ENCODE results near the gene LEKR1.

The LEKR1 gene

DNA sequence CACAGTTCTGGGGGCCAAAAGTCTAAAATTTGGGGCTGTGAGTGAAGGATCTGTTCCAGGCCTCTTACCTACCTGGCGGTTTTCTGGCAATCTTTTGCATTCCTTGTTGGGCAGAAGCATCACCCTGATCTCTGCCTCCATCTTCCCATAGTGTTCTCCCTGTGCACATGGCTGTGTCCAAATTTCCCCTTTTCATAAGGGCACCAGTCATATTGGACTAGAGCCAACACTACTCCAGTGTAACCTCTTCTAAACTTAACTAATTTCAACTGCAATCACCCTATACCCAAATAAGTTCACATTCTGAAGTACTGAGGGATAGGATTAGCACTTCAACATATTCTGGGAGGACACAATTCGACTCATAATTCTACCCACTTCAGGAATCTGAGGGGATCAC lies 248.8 kb downstream of the LEKR1 start:
- no peaks in the 10 kb centered on the region for H3F3A ChIP-seq (ENCODE audit: insufficient read depth, low read length)
- H3K4me3 ChIP-seq (ENCODE audit: low read length): no peak overlapping the region
- no peak overlapping the region for H2AFZ ChIP-seq (ENCODE audit: low read length)
- no peaks in the 10 kb centered on the region for H3K36me3 ChIP-seq (replicated peaks; ENCODE audit: insufficient read depth, low read length)
- H3K4me2 ChIP-seq (ENCODE audit: low read depth, low read length): no peak overlapping the region
- no peak overlapping the region for H3K27ac ChIP-seq (ENCODE audit: low read length)
- H3K9me2 ChIP-seq (replicated peaks; ENCODE audit: insufficient read depth, low read length): no peaks in the 10 kb centered on the region
- H3K27me3 ChIP-seq (replicated peaks; ENCODE audit: insufficient read depth, low read length): no peaks in the 10 kb centered on the region
- no peak for DNase-seq
- no peaks in the 10 kb centered on the region for H3K9me3 ChIP-seq (replicated peaks; ENCODE audit: insufficient read depth, low read length)
- H4K20me1 ChIP-seq (ENCODE audit: insufficient read depth, low read length): no peaks in the 10 kb centered on the region
- H3K4me1 ChIP-seq (ENCODE audit: low read length): no peaks in the 10 kb centered on the region
- TF ChIP-seq EZH2 (optimal IDR thresholded peaks at IDR 0.05; ENCODE audit: low read depth, low read length): no peak
- no peak for TF ChIP-seq EZH2phosphoT487 (IDR thresholded peaks at IDR 0.05; ENCODE audit: low read length)
- TF ChIP-seq, protein P1, sequence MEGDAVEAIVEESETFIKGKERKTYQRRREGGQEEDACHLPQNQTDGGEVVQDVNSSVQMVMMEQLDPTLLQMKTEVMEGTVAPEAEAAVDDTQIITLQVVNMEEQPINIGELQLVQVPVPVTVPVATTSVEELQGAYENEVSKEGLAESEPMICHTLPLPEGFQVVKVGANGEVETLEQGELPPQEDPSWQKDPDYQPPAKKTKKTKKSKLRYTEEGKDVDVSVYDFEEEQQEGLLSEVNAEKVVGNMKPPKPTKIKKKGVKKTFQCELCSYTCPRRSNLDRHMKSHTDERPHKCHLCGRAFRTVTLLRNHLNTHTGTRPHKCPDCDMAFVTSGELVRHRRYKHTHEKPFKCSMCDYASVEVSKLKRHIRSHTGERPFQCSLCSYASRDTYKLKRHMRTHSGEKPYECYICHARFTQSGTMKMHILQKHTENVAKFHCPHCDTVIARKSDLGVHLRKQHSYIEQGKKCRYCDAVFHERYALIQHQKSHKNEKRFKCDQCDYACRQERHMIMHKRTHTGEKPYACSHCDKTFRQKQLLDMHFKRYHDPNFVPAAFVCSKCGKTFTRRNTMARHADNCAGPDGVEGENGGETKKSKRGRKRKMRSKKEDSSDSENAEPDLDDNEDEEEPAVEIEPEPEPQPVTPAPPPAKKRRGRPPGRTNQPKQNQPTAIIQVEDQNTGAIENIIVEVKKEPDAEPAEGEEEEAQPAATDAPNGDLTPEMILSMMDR (IDR thresholded peaks at IDR 0.05; ENCODE audit: low read length): no peak
- H3K79me2 ChIP-seq (ENCODE audit: low read length): no peaks in the 10 kb centered on the region
- H3K9ac ChIP-seq (ENCODE audit: low read length): no peak overlapping the region

DNA sequence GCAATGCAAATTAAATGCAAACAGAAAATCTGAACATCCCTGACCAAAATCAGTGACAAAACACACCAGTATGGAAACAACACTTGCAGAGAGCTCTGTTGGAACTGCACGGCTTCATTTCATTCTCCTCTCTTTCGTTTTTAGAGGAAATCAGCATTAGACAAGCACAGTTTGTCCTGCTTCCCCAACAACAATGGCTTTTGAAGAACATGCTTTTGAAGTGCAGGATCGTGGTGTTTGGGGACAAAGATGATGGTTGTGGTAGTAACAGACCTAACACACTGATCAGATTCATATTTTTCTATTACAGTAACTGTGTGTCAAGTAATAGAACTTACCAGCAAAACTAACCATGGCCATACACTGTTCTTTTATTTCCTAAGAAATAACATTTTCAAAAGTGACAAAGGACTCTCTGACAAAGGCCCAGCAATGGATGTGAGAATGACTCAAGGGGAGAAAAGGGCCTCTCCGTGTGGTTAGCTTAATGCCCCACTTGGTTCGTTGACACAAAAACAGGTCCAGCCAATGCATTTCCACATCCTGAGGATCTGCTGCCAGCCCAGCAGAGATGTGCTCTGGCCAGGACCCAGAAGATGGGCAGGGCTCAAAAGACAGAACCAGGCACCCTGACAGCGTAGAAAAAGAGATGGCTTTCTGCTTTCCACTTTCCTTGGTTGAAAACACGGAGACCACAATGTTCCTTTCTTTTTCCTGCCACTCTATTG lies 249.7 kb downstream of the LEKR1 start:
- Histone ChIP-seq H3K27ac (ENCODE audit: low read length) (no peak overlapping the region), H3F3A (ENCODE audit: insufficient read depth, low read length) (no peaks in the 10 kb centered on the region), H3K4me1 (ENCODE audit: low read length) (no peaks in the 10 kb centered on the region), H3K4me3 (ENCODE audit: low read length) (no peak overlapping the region), H3K4me2 (ENCODE audit: low read depth, low read length) (no peak overlapping the region), H3K27me3 (replicated peaks; ENCODE audit: insufficient read depth, low read length) (no peaks in the 10 kb centered on the region), H4K20me1 (ENCODE audit: insufficient read depth, low read length) (no peaks in the 10 kb centered on the region), H2AFZ (ENCODE audit: low read length) (no peak overlapping the region), H3K9me2 (replicated peaks; ENCODE audit: insufficient read depth, low read length) (no peaks in the 10 kb centered on the region), H3K79me2 (ENCODE audit: low read length) (no peaks in the 10 kb centered on the region), H3K9ac (ENCODE audit: low read length) (no peak overlapping the region), H3K9me3 (replicated peaks; ENCODE audit: insufficient read depth, low read length) (no peaks in the 10 kb centered on the region), H3K36me3 (replicated peaks; ENCODE audit: insufficient read depth, low read length) (no peaks in the 10 kb centered on the region)
- no peak for DNase-seq
- TF ChIP-seq EZH2 (optimal IDR thresholded peaks at IDR 0.05; ENCODE audit: low read depth, low read length) (no peak), EZH2phosphoT487 (IDR thresholded peaks at IDR 0.05; ENCODE audit: low read length) (no peak)
- TF ChIP-seq, protein P1 (IDR thresholded peaks at IDR 0.05; ENCODE audit: low read length): no peak

DNA sequence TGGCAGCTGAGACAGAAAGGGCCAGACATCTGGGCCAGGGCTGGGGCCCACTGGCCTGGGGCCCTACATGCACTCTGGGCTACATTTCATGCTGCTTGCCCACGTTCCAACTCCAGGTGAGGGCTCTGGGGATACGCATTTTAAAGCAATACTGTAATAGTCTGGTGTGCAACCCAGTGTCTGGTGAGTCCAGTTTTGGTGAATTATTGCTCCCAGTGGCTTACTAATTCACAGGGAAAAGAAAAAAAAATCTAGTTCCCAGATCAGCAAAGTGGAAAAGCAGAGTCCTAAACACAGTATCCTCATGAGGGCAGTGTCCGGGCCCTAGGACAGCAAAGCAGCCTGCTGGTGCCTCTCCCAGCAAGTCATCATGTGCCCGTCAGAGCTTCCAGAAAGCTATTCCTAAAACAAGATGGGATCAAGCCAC lies 251.4 kb downstream of the LEKR1 start:
- TF ChIP-seq, protein P1 (IDR thresholded peaks at IDR 0.05; ENCODE audit: low read length): peak; percentile 9; the same call in 1 of the 2 replicates
- no peak for TF ChIP-seq EZH2 (optimal IDR thresholded peaks at IDR 0.05; ENCODE audit: low read depth, low read length)
- Histone ChIP-seq H3K4me2 (ENCODE audit: low read depth, low read length) (peak overlapping the region; percentile 44), H3K9me3 (replicated peaks; ENCODE audit: insufficient read depth, low read length) (no peaks in the 10 kb centered on the region), H4K20me1 (ENCODE audit: insufficient read depth, low read length) (no peaks in the 10 kb centered on the region), H3K4me3 (ENCODE audit: low read length) (peak overlapping the region; percentile 24; the same call in 1 of the 2 replicates), H3K27me3 (replicated peaks; ENCODE audit: insufficient read depth, low read length) (no peaks in the 10 kb centered on the region), H3K27ac (ENCODE audit: low read length) (no peak overlapping the region), H3K9ac (ENCODE audit: low read length) (peak overlapping the region; percentile 4; the same call in 1 of the 2 replicates), H2AFZ (ENCODE audit: low read length) (peak overlapping the region; percentile 7; the same call in 1 of the 2 replicates), H3K36me3 (replicated peaks; ENCODE audit: insufficient read depth, low read length) (no peaks in the 10 kb centered on the region), H3K4me1 (ENCODE audit: low read length) (peaks cover 9% of the 10 kb centered on the region; the same call in 1 of the 2 replicates), H3F3A (ENCODE audit: insufficient read depth, low read length) (no peaks in the 10 kb centered on the region), H3K79me2 (ENCODE audit: low read length) (no peaks in the 10 kb centered on the region), H3K9me2 (replicated peaks; ENCODE audit: insufficient read depth, low read length) (no peaks in the 10 kb centered on the region)
- peak; percentile 38 for DNase-seq
